HCT116 (cell line): Measurements from ENCODE around the gene SLAIN2.

ENCODE experiments used
- CBX3 ChIP-seq: IDR thresholded peaks from 2 replicates; pipeline ENCODE4 v1.6.1; 2012; ENCODE audit warnings: low read depth
- ELF1 ChIP-seq: IDR thresholded peaks from 2 replicates; pipeline ENCODE4 v1.6.1; 2012; ENCODE audit warnings: low read depth, borderline replicate concordance
- POLR2A ChIP-seq: IDR thresholded peaks from 2 replicates; pipeline ENCODE4 v1.7.0; 2011; ENCODE audit warnings: borderline replicate concordance; ENCODE audit not compliant: insufficient read depth, insufficient read length; ENCODE audit errors: extremely low read depth
- SIN3A ChIP-seq: IDR thresholded peaks from 2 replicates; pipeline ENCODE4 v1.6.1; 2012; ENCODE audit warnings: low read depth
- TF ChIP-seq, protein P1 (sequence below), 3 experiments: fragments of 200-600 bp in 1 of 3; sonication (generic) in 1 of 3; IDR thresholded peaks in 2 of 3; conservative IDR thresholded peaks in 1 of 3; 2 replicates each; pipeline ENCODE4 v1.5.1; 2012 to 2017; ENCODE audit warnings: low read depth in 2 of 3, low read length in 2 of 3, antibody characterized with exemption in 1 of 3, borderline replicate concordance in 1 of 3, control low read depth in 1 of 3, mild to moderate bottlenecking in 1 of 3, mixed read lengths in 1 of 3, mixed run types in 1 of 3, moderate library complexity in 1 of 3; ENCODE audit not compliant: insufficient read depth in 1 of 3
- TF ChIP-seq, protein P2 (sequence below): IDR thresholded peaks from 2 replicates; pipeline ENCODE4 v1.6.1; 2012

DNA sequence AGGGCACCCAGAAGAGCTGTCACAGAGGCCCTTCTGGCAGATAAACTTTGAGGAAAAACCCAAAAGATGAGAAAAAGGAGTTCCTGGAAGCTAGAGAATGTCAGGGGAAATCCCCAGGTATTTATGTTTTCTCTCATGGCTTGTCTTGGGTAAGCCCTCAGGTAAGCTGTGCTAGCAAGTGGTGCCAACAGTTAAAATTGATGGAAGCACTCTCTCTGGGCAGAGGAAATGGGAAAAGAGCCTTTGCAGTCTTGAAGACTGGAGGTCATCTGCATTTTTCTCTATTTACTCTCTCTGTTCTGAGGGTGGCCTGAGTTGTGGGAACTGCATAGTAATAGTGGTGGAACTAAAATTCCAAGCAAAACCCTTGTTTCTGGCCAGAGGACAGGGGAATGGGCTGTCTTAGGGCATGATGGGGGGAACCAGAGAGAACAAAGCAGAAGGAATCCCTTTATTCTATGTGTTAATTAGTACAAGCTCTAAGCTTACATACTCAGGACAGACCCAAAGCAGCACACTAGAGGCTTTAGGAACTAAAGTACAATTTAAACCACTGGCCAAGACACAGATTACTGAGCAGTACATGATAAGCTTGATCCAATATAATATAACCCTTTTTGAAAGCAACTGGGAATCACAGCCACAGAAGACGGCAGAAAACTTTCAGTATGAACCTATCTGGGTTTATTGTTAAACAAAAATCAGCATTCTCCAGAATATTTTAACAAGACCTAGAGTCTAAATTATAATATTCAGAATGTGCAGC lies 88.6 kb downstream of the SLAIN2 start:
- TF ChIP-seq, protein P1, sequence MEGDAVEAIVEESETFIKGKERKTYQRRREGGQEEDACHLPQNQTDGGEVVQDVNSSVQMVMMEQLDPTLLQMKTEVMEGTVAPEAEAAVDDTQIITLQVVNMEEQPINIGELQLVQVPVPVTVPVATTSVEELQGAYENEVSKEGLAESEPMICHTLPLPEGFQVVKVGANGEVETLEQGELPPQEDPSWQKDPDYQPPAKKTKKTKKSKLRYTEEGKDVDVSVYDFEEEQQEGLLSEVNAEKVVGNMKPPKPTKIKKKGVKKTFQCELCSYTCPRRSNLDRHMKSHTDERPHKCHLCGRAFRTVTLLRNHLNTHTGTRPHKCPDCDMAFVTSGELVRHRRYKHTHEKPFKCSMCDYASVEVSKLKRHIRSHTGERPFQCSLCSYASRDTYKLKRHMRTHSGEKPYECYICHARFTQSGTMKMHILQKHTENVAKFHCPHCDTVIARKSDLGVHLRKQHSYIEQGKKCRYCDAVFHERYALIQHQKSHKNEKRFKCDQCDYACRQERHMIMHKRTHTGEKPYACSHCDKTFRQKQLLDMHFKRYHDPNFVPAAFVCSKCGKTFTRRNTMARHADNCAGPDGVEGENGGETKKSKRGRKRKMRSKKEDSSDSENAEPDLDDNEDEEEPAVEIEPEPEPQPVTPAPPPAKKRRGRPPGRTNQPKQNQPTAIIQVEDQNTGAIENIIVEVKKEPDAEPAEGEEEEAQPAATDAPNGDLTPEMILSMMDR (IDR thresholded peaks at IDR 0.05 in 2 of 3, conservative IDR thresholded peaks at IDR 0.05 in 1 of 3; ENCODE audit: borderline replicate concordance in 1 of 3, insufficient read depth in 1 of 3, low read depth in 2 of 3, low read length in 2 of 3) = no peak
- TF ChIP-seq POLR2A = no peak
- TF ChIP-seq, protein P2, sequence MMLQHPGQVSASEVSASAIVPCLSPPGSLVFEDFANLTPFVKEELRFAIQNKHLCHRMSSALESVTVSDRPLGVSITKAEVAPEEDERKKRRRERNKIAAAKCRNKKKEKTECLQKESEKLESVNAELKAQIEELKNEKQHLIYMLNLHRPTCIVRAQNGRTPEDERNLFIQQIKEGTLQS = no peak
- TF ChIP-seq CBX3 = no peak
- no peak for TF ChIP-seq ELF1
- TF ChIP-seq SIN3A = no peak
